Measurements from ENCODE around the gene CCDC116. TPM values are rescaled to one million over a fixed set of nuclear protein-coding genes. Genes with fewer than 3 reads are reported as not detected.
A peak's percentile ranks its signal among the peaks of the same experiment; 100 is the strongest.

Gene CCDC116, protein sequence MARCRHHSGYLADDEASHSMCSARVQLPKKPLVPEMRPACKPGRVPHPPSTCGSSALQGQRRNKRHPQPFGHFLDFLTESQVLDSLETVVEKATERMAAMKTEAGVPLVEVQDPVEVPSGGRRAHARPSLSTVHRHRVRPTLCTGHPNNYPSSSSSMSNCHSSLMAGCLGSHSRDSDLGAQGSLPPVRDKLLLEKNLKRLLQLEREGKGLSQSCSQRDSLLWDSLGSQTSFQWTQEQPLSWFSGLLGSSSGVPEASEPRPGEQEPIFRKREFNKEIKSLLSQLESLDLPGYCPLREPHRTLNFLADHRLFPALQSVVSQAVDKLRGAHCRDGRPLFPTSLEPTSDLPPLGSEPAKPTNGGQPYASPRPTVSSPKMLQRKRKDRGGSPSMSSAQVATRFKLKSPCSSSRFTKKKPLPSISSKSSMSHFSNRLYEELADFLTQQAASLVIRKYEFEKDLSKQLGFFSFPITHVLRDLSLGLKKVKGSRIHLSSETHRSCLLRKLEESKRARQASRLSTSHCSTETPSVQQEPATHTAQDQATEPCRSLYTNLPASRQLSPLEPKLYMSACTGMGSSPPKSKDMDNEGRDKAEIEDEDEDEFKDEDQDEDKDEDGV
- total RNA-seq, result 0.09 TPM
- polyA plus RNA-seq, result 1.0 TPM
- long read RNA-seq, donor 1, result 0 reads
- long read RNA-seq, donor 2, result 0 reads
- long read RNA-seq, donor 3, result 0 reads
- long read RNA-seq, donor 4, result 0 reads
- long read RNA-seq, donor 5, result 0 reads
- long read RNA-seq, donor 6, result 0 reads
- long read RNA-seq, donor 7, result 0 reads
- long read RNA-seq, donor 8, result 0 reads
- long read RNA-seq, donor 9, result 0 reads
- long read RNA-seq, donor 10, result 0 reads

DNA sequence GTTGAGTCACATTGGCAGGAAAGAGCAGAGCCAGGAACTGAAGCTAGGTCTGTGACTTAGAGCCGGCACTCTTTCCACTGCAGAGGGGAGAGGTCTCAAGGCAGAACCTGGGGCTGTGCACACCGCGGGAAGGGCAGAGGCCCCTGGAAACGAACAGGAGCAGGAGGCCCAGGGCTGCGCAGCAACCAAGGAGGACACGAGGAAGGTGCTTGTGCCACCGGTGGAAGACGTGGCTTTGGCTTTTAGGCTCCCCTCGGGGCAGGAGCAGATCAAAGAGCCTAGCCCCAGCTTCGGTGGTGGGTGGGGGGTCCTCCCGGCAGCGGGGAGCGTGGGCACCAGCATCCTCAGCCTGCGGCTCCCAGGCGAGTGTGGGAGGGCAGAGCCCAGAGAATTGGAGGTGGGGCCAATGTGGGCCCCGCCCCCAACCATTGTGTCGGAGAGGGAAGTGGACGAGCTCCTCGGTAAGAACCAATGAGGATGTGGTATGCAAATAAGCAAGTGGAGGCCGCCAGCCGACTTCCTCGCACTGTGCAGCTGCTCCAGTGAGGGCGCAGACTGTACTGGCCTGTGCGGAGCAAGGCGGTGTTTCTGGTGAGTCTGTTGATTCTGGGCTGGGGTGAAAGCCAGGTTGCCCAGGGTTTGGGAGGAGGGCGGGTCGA is at the start of gene CCDC116:
Gene CCDC116 (plus strand): TSS at position 524 of the 659 bp plus-strand sequence. CDS start 422 bp downstream, outside the sequence.
- 49% methylated on average over 27 of the region's 27 CpGs for WGBS
- Histone ChIP-seq H3K27me3 (ENCODE audit: control insufficient read depth in 2 of 2, insufficient read depth in 1 of 2, low read length in 1 of 2) (no peaks in the 10 kb centered on the region), H3K4me3 (ENCODE audit: low read length in 2 of 2) (no peak within 1 kb of the TSS), H3K27ac (ENCODE audit: low read depth in 1 of 2, low read length in 1 of 2) (peak within 1 kb of the TSS; percentile 32 to 72), H3K9me3 (ENCODE audit: control insufficient read depth in 2 of 2, insufficient read depth in 1 of 2, low read length in 1 of 2) (peaks cover 0 to 9% of the 10 kb centered on the region in 2 donors), H3K4me1 (ENCODE audit: control insufficient read depth in 2 of 2, insufficient read depth in 2 of 2, low read length in 2 of 2) (peaks cover 11 to 22% of the 10 kb centered on the region in 2 donors), H3K36me3 (ENCODE audit: control insufficient read depth in 2 of 2, insufficient read depth in 2 of 2, low read length in 1 of 2) (peaks cover 7 to 11% of the 10 kb centered on the region in 2 donors)
- peak in 3 of 9 donors; percentile 60 to 77 (median 73) for DNase-seq (ENCODE audit: low read depth in 6 of 9, low spot score in 9 of 9)

DNA sequence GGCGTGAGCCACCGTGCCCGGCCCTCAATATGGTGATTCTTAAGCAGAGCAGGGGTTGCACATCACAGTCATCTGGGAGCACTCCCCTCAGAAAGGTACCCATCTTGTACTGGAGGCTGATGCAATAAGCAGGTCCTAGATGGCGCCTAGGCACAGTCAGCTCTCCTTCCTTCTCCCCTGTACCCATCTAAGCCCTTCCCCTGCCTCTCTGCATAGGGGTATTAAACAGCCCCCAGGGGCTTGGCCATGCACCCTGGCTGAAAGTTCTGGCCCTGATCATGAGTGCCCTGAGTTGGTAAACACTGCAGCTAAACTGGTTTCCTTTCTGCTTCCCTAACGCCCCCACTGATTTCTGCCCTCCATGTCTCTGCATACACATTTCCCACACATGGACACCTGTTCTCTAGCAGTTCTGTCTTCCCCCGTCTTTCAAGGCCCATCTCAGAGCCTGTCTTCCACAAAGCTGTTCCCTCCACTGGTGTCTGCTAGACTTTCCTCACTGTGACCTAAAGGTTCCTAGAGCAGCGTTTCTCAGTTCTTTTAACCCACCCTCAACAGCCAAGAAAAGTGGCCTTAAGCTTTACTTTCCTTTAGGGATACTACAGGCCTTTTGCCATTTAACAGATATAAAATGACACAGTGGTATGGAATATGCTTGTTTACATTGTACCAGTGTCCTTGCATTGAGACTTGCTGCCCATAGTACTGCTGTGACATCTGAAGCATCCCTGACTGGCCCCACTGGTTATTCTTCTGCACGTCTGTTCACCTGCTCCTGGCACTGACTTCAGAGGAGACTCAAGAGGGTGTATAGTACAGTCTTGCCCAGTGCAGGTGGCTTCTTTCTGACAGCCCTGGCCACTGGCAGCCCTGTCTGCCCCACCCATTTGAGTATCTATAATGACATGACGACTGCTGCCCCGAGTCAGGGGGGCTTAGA is 49.5 kb upstream of the CCDC116 start:
- Histone ChIP-seq H3K36me3 (ENCODE audit: control insufficient read depth in 2 of 2, insufficient read depth in 2 of 2, low read length in 1 of 2) (peaks cover 8 to 13% of the 10 kb centered on the region in 2 donors), H3K27me3 (ENCODE audit: control insufficient read depth in 2 of 2, insufficient read depth in 1 of 2, low read length in 1 of 2) (no peaks in the 10 kb centered on the region), H3K9me3 (ENCODE audit: control insufficient read depth in 2 of 2, insufficient read depth in 1 of 2, low read length in 1 of 2) (peaks cover 0 to 2% of the 10 kb centered on the region in 2 donors), H3K4me3 (ENCODE audit: low read length in 2 of 2) (no peak overlapping the region), H3K27ac (ENCODE audit: low read depth in 1 of 2, low read length in 1 of 2) (no peak overlapping the region), H3K4me1 (ENCODE audit: control insufficient read depth in 2 of 2, insufficient read depth in 2 of 2, low read length in 2 of 2) (peaks cover 6 to 12% of the 10 kb centered on the region in 2 donors)
- no peak for DNase-seq (ENCODE audit: low read depth in 6 of 9, low spot score in 9 of 9)
- WGBS, result 84% methylated on average over 10 of the region's 10 CpGs

DNA sequence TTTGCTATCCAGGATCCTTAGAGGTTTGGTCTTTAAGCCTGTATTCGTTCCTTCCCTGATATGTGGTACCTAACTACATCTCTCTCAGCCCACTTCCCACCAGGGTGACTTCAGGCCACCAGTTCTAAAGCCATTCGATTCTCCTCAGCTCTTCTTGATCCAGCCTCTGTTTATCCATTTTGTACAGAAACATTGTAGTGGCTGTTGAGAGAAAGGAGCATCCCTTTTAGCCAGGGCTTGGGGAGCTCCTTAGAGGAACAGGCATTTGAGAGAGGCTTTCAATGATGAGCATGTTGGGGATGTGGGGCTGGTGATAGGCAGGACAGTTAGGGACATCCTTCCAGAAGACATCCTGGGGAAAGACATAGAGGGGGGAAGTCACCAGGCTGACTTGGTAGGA is 47.2 kb upstream of the CCDC116 start:
- no peak overlapping the region for H3K27ac ChIP-seq (ENCODE audit: low read depth in 1 of 2, low read length in 1 of 2)
- H3K4me1 ChIP-seq (ENCODE audit: control insufficient read depth in 2 of 2, insufficient read depth in 2 of 2, low read length in 2 of 2), result peaks cover 6 to 14% of the 10 kb centered on the region in 2 donors
- WGBS, result 96% methylated on average over 2 of the region's 2 CpGs
- DNase-seq (ENCODE audit: low read depth in 6 of 9, low spot score in 9 of 9), result no peak
- no peak overlapping the region for H3K4me3 ChIP-seq (ENCODE audit: low read length in 2 of 2)
- peaks cover 8 to 9% of the 10 kb centered on the region in 2 donors for H3K36me3 ChIP-seq (ENCODE audit: control insufficient read depth in 2 of 2, insufficient read depth in 2 of 2, low read length in 1 of 2)
- H3K27me3 ChIP-seq (ENCODE audit: control insufficient read depth in 2 of 2, insufficient read depth in 1 of 2, low read length in 1 of 2), result no peaks in the 10 kb centered on the region
- H3K9me3 ChIP-seq (ENCODE audit: control insufficient read depth in 2 of 2, insufficient read depth in 1 of 2, low read length in 1 of 2), result no peaks in the 10 kb centered on the region

DNA sequence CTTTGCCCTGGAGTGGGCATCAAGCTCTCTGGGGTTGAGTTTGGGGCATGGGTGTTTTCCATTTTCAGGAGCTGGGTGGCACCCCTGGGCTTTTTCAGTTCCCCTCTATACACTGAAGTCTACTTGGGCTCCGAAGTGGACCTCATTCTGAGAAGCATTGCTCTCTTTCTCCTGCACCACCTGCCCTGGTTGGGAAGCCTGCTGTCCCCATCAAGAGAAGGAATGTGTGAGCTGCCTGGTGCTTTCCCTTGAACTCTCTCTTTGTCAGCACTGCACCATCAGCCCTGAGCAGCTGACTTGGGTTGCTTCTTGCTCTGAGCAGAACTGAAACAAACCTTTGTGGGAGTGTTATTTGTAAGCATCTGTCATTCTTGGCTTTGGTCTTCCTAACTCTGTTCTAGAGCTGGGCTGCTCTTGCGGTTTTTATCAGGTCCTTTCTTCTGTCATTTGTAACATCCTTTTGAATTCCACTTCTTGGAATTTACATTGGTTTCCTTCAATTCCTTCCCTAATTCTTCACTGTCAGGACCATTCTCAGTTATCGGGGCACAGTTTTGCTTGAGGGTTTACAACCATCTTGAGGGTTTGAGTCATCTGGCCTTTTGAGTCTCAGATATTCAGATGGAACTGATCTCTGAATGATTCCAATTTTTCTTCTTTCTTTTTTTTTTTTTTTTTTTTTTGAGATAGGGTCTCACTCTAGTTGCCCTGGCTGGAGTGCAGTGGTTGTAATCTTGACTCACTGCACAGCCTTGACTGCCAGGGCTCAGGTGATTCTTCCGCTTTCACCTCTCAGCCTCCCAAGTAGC is 44.6 kb upstream of the CCDC116 start:
- Histone ChIP-seq H3K27me3 (ENCODE audit: control insufficient read depth in 2 of 2, insufficient read depth in 1 of 2, low read length in 1 of 2) (no peaks in the 10 kb centered on the region), H3K36me3 (ENCODE audit: control insufficient read depth in 2 of 2, insufficient read depth in 2 of 2, low read length in 1 of 2) (peaks cover 13 to 29% of the 10 kb centered on the region in 2 donors), H3K4me1 (ENCODE audit: control insufficient read depth in 2 of 2, insufficient read depth in 2 of 2, low read length in 2 of 2) (peaks cover 6 to 12% of the 10 kb centered on the region in 2 donors), H3K9me3 (ENCODE audit: control insufficient read depth in 2 of 2, insufficient read depth in 1 of 2, low read length in 1 of 2) (no peaks in the 10 kb centered on the region), H3K27ac (ENCODE audit: low read depth in 1 of 2, low read length in 1 of 2) (peak overlapping the region in 1 of 2 donors; percentile 17), H3K4me3 (ENCODE audit: low read length in 2 of 2) (no peak overlapping the region)
- DNase-seq (ENCODE audit: low read depth in 6 of 9, low spot score in 9 of 9), result peak in 2 of 9 donors; percentile 22 to 38
- WGBS, result 66% methylated on average over 4 of the region's 4 CpGs

- no peaks in the 10 kb centered on the region for H3K9me3 ChIP-seq (ENCODE audit: control insufficient read depth in 2 of 2, insufficient read depth in 1 of 2, low read length in 1 of 2)
- peaks cover 6 to 12% of the 10 kb centered on the region in 2 donors for H3K4me1 ChIP-seq (ENCODE audit: control insufficient read depth in 2 of 2, insufficient read depth in 2 of 2, low read length in 2 of 2)
- H3K36me3 ChIP-seq (ENCODE audit: control insufficient read depth in 2 of 2, insufficient read depth in 2 of 2, low read length in 1 of 2), result peaks cover 22 to 41% of the 10 kb centered on the region in 2 donors
- H3K27me3 ChIP-seq (ENCODE audit: control insufficient read depth in 2 of 2, insufficient read depth in 1 of 2, low read length in 1 of 2), result no peaks in the 10 kb centered on the region
- no peak overlapping the region for H3K4me3 ChIP-seq (ENCODE audit: low read length in 2 of 2)
- DNase-seq (ENCODE audit: low read depth in 6 of 9, low spot score in 9 of 9), result no peak
- H3K27ac ChIP-seq (ENCODE audit: low read depth in 1 of 2, low read length in 1 of 2), result no peak overlapping the region
- 98% methylated on average over 8 of the region's 8 CpGs for WGBS
Observed at GRCh38 chr22:21589396-21589795, 43.2 kb upstream of the CCDC116 start.

DNA sequence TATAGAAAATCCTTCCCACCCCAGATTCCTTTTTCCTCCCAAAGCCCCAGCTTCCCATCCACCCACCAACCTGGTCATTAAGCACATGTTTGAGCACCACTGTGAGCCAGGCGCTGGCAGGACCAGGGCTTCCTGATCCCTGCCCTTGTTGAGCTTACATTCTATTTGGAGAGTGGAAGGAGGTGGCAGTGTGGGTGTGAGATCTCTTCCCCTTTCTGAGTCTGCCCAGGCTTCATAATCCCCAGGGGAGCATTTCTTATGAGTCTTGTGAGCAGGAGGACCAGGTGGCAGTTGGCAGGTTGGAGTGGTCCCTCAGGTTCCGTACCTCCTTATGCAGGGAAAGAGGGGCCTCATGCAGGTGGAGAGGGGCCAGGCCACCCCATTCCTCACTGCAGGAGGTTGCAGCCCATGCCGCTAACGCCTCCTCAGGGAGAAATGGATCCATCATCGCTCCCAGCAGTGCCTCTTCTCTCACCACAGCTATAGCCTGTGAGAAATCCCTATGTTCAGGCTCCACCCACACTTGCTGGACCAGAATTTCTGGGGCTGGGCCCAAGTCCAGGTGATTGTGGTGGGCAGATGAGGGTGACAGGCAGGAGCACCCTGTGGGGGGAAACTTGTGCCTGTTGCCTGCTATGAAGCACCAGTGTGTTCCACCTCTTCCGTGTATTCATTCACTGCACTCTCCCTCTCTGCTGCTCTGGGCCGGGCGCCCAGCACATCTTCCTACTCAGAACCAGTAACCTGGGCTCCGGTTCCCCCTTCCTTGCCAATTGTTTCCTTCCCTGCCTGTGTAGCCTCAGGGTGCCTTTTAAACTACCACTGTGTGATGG is 41.5 kb upstream of the CCDC116 start:
- Histone ChIP-seq H3K36me3 (ENCODE audit: control insufficient read depth in 2 of 2, insufficient read depth in 2 of 2, low read length in 1 of 2) (peaks cover 29 to 56% of the 10 kb centered on the region in 2 donors), H3K4me3 (ENCODE audit: low read length in 2 of 2) (no peak overlapping the region), H3K27ac (ENCODE audit: low read depth in 1 of 2, low read length in 1 of 2) (no peak overlapping the region), H3K9me3 (ENCODE audit: control insufficient read depth in 2 of 2, insufficient read depth in 1 of 2, low read length in 1 of 2) (peaks cover 0 to 2% of the 10 kb centered on the region in 2 donors), H3K4me1 (ENCODE audit: control insufficient read depth in 2 of 2, insufficient read depth in 2 of 2, low read length in 2 of 2) (peaks cover 6 to 12% of the 10 kb centered on the region in 2 donors), H3K27me3 (ENCODE audit: control insufficient read depth in 2 of 2, insufficient read depth in 1 of 2, low read length in 1 of 2) (no peaks in the 10 kb centered on the region)
- DNase-seq (ENCODE audit: low read depth in 6 of 9, low spot score in 9 of 9), result no peak
- WGBS, result 94% methylated on average over 9 of the region's 9 CpGs

- no peak for DNase-seq (ENCODE audit: low read depth in 6 of 9, low spot score in 9 of 9)
Observed at GRCh38 chr22:21591695-21592094, 40.9 kb upstream of the CCDC116 start.

More at GRCh38 chr22:21591695-21592094, 40.9 kb upstream of the CCDC116 start:
- Histone ChIP-seq H3K4me3 (ENCODE audit: low read length in 2 of 2) (no peak overlapping the region), H3K9me3 (ENCODE audit: control insufficient read depth in 2 of 2, insufficient read depth in 1 of 2, low read length in 1 of 2) (peaks cover 0 to 2% of the 10 kb centered on the region in 2 donors), H3K4me1 (ENCODE audit: control insufficient read depth in 2 of 2, insufficient read depth in 2 of 2, low read length in 2 of 2) (peaks cover 6 to 12% of the 10 kb centered on the region in 2 donors), H3K36me3 (ENCODE audit: control insufficient read depth in 2 of 2, insufficient read depth in 2 of 2, low read length in 1 of 2) (peaks cover 32 to 63% of the 10 kb centered on the region in 2 donors), H3K27me3 (ENCODE audit: control insufficient read depth in 2 of 2, insufficient read depth in 1 of 2, low read length in 1 of 2) (no peaks in the 10 kb centered on the region), H3K27ac (ENCODE audit: low read depth in 1 of 2, low read length in 1 of 2) (no peak overlapping the region)
- 72% methylated on average over 9 of the region's 9 CpGs for WGBS

Measured in thymus (tissue), 14 donors.